ENCODE measurements around the gene KIAA1614.
"Not testable (repeated sequence)": the region's sequence is repeated elsewhere in the genome, so short reads cannot be mapped to it uniquely, and the experiment has no call there.

KIAA1614 gene

DNA sequence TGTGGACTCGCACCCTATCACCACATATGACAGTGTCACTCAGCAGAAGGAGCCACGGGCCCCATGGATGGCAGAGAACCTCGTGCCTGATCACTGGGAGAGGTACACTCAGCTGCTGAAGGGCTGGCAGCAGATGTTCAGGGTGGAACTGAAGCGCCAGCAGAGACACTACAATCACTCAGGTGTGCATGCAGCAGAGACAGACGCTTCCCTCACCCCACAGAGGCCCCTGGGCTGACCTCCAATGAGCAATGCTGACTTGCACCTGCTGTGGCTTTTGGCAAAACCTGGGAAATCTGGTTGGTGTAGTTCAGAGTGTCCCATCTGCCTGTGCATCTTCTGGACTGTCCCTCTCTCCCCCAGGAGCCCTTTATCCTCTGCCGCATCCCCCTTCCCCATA lies 51.9 kb downstream of the KIAA1614 start:
- Histone ChIP-seq H3K27me3 (replicated peaks; ENCODE audit: control insufficient read depth, insufficient read depth, low read length) (no peaks in the 10 kb centered on the region), H3K36me3 (ENCODE audit: control insufficient read depth, insufficient read depth, low read length) (peaks cover 9% of the 10 kb centered on the region), H3K4me3 (replicated peaks; ENCODE audit: low read depth, low read length) (no peak overlapping the region)
- TF ChIP-seq, protein P1, sequence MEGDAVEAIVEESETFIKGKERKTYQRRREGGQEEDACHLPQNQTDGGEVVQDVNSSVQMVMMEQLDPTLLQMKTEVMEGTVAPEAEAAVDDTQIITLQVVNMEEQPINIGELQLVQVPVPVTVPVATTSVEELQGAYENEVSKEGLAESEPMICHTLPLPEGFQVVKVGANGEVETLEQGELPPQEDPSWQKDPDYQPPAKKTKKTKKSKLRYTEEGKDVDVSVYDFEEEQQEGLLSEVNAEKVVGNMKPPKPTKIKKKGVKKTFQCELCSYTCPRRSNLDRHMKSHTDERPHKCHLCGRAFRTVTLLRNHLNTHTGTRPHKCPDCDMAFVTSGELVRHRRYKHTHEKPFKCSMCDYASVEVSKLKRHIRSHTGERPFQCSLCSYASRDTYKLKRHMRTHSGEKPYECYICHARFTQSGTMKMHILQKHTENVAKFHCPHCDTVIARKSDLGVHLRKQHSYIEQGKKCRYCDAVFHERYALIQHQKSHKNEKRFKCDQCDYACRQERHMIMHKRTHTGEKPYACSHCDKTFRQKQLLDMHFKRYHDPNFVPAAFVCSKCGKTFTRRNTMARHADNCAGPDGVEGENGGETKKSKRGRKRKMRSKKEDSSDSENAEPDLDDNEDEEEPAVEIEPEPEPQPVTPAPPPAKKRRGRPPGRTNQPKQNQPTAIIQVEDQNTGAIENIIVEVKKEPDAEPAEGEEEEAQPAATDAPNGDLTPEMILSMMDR (IDR thresholded peaks at IDR 0.05; ENCODE audit: insufficient read depth, low read length, poor library complexity, severe bottlenecking): no peak
- DNase-seq (ENCODE audit: extremely low read depth, insufficient read length): no peak

DNA sequence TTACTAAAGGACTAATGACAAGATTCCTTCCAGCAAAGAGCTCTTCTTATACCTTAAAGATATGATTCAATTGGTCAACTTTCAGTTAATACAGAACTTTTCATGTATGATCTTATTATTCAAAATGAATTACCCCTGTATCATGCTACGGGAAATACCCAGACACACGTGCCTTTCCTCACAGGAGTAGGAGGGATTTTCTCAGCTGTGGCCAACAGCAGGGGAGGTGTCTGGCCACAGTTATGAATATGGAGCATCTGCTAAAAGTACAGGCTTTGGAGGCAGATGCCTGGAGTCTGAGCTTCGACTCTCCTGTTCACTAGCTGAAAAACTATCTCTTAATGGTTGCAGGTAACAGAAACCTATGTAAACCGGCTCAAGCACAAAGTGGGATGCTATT lies 53.6 kb downstream of the KIAA1614 start:
- H3K27me3 ChIP-seq (replicated peaks; ENCODE audit: control insufficient read depth, insufficient read depth, low read length): no peaks in the 10 kb centered on the region
- TF ChIP-seq, protein P1 (IDR thresholded peaks at IDR 0.05; ENCODE audit: insufficient read depth, low read length, poor library complexity, severe bottlenecking): no peak
- H3K4me3 ChIP-seq (replicated peaks; ENCODE audit: low read depth, low read length): no peak overlapping the region
- no peak for DNase-seq (ENCODE audit: extremely low read depth, insufficient read length)
- peaks cover 17% of the 10 kb centered on the region for H3K36me3 ChIP-seq (ENCODE audit: control insufficient read depth, insufficient read depth, low read length)

DNA sequence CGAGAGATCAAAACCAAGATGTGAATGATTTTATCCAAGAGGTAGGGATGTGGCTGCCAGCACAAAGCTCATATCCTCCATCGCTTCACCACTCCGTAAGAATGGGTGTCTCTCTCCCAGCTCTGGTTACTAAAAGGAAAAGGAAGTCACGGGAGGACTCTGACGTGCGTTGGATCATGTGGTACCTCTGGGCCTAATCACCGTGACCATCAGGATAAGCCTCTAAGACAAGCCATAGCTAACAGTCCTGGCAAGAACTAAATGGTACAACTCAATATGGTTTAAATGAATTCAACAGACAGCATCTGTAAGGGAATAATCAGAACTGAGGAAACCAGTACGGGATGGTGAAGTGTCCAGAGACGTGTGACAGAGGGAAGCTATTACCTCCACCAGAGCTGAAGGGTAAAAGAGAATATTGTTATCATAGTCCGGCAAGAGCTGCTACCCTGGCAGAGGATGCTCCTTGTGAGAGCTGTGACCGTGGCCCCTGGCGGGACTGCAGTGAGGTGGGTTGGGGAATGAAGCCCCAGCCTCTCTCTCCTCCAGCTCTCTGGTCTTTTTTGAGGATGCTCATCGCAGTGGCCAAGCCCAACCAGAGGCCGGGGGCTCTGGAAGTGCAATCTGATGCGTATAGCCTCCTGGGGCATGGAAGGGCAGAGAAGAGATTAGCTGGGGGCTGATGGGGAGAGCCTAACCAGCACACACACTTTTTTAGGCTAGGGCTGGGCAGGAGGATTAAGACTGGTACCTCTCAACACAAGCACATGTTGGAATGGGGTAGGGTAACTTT lies 54.2 kb downstream of the KIAA1614 start:
- Histone ChIP-seq H3K36me3 (ENCODE audit: control insufficient read depth, insufficient read depth, low read length) (peaks cover 20% of the 10 kb centered on the region), H3K27me3 (replicated peaks; ENCODE audit: control insufficient read depth, insufficient read depth, low read length) (no peaks in the 10 kb centered on the region), H3K4me3 (replicated peaks; ENCODE audit: low read depth, low read length) (no peak overlapping the region)
- TF ChIP-seq, protein P1 (IDR thresholded peaks at IDR 0.05; ENCODE audit: insufficient read depth, low read length, poor library complexity, severe bottlenecking): no peak
- no peak for DNase-seq (ENCODE audit: extremely low read depth, insufficient read length)

DNA sequence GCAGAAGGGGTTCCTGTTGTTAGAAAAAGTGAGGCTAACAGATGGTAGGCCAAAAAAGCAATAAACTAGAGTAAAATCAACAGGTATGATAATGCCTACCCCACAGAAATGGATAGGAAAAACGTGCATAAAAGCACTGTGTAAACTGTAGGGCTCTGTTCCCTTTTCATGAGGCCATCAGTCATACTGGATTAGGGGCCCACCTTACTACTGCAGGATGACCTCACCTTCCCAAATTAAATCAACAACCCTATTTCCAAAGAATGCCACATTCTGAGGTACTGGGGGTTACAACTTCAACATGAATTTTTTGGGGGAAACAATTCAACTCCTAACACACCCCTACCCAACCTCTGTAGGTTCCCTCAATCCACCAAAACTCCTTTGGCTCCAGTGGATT lies 54.9 kb downstream of the KIAA1614 start:
- Histone ChIP-seq H3K4me3 (replicated peaks; ENCODE audit: low read depth, low read length) (no peak overlapping the region), H3K27me3 (replicated peaks; ENCODE audit: control insufficient read depth, insufficient read depth, low read length) (no peaks in the 10 kb centered on the region), H3K36me3 (ENCODE audit: control insufficient read depth, insufficient read depth, low read length) (peaks cover 22% of the 10 kb centered on the region)
- DNase-seq (ENCODE audit: extremely low read depth, insufficient read length): no peak
- TF ChIP-seq, protein P1 (IDR thresholded peaks at IDR 0.05; ENCODE audit: insufficient read depth, low read length, poor library complexity, severe bottlenecking): no peak

DNA sequence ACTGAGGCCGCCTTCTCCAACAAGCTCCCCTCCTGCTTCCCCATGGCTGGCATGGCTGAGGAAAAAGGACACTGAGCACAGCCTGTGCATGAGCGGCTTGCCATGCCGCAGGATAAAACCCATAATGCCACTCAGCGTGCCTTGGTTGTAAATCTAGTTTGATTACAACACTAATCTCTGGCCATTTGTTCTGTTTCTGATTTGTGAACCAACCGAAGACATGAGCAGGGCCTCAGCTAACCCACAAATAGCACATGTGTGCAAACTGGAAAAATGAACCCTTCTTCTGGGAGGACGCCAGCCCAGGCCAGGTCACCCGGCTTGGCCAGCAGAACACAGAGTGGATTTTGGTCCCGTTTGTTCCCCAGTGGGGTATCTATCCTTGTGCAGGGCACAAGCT lies 56.1 kb downstream of the KIAA1614 start:
- peaks cover 25% of the 10 kb centered on the region for H3K36me3 ChIP-seq (ENCODE audit: control insufficient read depth, insufficient read depth, low read length)
- not testable (repeated sequence) for H3K27me3 ChIP-seq (replicated peaks; ENCODE audit: control insufficient read depth, insufficient read depth, low read length); H3K4me3 ChIP-seq (replicated peaks; ENCODE audit: low read depth, low read length); DNase-seq (ENCODE audit: extremely low read depth, insufficient read length)

DNA sequence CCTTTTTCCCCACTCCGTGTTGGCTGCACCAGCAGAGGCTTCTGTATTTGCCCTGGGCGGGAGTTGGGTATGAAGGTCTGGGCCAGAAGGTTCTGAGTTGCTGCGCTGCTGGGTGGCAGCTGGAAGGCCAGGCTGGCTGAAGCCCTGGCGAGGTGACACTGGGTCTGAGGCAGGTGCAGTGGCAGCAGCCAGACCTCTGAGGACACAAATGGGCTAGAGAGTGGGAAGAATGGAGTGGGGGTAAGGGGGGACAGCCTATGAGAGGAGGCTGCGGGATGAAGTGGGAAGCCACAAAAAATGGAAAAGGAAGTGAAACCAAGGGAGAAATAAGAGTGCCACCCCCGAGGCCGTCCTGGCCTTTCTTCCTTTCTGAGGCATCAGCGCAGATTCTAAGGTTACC lies 56.7 kb downstream of the KIAA1614 start:
- Histone ChIP-seq H3K4me3 (replicated peaks; ENCODE audit: low read depth, low read length) (no peak overlapping the region), H3K27me3 (replicated peaks; ENCODE audit: control insufficient read depth, insufficient read depth, low read length) (no peaks in the 10 kb centered on the region), H3K36me3 (ENCODE audit: control insufficient read depth, insufficient read depth, low read length) (peaks cover 25% of the 10 kb centered on the region)
- no peak for DNase-seq (ENCODE audit: extremely low read depth, insufficient read length)
- TF ChIP-seq, protein P1 (IDR thresholded peaks at IDR 0.05; ENCODE audit: insufficient read depth, low read length, poor library complexity, severe bottlenecking): no peak

Measured in GM06990 (cell line).